Thoracic aorta (tissue), 2 donors: ENCODE measurements around the gene IL27RA. TPM values are rescaled to one million over a fixed set of nuclear protein-coding genes. Genes with fewer than 3 reads are reported as not detected.

Source experiments
- ATAC-seq: fragments of 150-250 bp; one replicate; pipeline ENCODE4 v1.8.0; 2017; ENCODE audit warnings: low read depth; ENCODE audit not compliant: insufficient number of reproducible peaks, low FRiP score
- DNase-seq: peaks from one replicate; pipeline ENCODE4 v3.0.0-alpha.2; 2020; ENCODE audit warnings: low spot score
- H3K27ac ChIP-seq, 2 donors: fragments of 200-600 bp; sonication (generic); 1 replicate in 1 of 2; 2 replicates in 1 of 2; pipeline ENCODE4 v1.5.1; 2016; ENCODE audit warnings: mild to moderate bottlenecking in 2 of 2, moderate library complexity in 2 of 2
- H3K27me3 ChIP-seq: fragments of 200-600 bp; sonication (generic); replicated peaks from 2 replicates; pipeline ENCODE4 v1.6.0; 2016; ENCODE audit warnings: mild to moderate bottlenecking; ENCODE audit not compliant: insufficient read depth
- H3K36me3 ChIP-seq: fragments of 200-600 bp; sonication (generic); one replicate; pipeline ENCODE4 v1.5.1; 2016
- H3K4me1 ChIP-seq, 2 donors: fragments of 200-600 bp; sonication (generic); 1 replicate in 1 of 2; 2 replicates in 1 of 2; pipeline versions ENCODE4 v1.5.1 to v1.6.0; 2016; ENCODE audit warnings: low read depth in 2 of 2, mild to moderate bottlenecking in 1 of 2; ENCODE audit not compliant: control insufficient read depth in 1 of 2
- H3K4me3 ChIP-seq: fragments of 200-600 bp; sonication (generic); 2 replicates; pipeline ENCODE4 v1.5.1; 2016; ENCODE audit warnings: mild to moderate bottlenecking
- H3K9me3 ChIP-seq: fragments of 200-600 bp; sonication (generic); 2 replicates; pipeline ENCODE4 v1.5.1; 2016
- total RNA-seq, 2 donors: library from RNA; depleted of rRNA; stranded (reverse); fragments of >200 nt; gene quantifications; one replicate each; pipeline versions ENCODE4 v1.1.0 to v1.2.3, GENCODE V29; 2016
- TF ChIP-seq, protein P1 (sequence below): fragments of 200-600 bp; sonication (generic); IDR thresholded peaks from one replicate; pipeline ENCODE4 v1.5.1; 2019; ENCODE audit warnings: antibody characterized with exemption

Gene IL27RA
- total RNA-seq, 2 donors from 2014 or later = 1.1 to 5.3 TPM

DNA sequence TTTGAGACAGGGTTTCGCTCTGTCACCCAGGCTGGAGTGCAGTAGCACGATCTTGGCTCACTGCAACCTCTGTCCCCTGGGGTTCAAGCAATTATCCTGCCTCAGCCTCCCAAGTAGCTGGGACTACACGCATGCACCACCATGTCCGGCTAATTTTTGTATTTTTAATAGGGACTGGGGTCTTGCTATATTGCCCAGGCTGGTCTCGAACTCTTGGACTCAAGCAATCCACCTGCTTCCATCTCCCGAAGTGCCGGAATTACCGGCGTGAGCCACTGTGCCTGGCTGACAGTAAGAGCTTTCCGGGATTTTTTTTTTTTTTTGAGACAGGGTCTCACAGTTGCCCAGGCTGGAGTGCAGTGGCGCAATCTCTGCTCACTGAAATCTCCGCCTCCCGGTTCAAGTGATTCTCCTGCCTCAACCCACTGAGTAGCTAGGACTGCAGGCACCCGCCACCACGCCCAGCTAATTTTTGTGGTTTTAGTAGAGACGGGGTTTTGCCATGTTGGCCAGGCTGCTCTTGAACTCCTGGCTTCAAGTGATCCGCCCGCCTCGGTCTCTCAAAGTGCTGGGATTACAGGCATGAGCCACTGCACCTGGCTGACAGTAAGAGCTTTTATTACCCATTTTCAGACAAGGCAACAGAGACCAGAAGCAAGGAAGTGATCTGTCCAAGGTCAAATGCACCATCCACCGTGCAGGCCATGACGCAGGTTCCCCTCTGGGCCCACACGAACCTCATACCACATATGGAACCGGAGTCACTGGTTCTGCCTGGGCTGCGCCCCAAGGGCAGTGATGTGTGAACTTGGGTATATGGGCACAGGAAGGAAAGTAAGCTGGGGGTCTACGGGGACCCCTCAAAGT, 46.5 kb upstream of the IL27RA start:
- TF ChIP-seq, protein P1, sequence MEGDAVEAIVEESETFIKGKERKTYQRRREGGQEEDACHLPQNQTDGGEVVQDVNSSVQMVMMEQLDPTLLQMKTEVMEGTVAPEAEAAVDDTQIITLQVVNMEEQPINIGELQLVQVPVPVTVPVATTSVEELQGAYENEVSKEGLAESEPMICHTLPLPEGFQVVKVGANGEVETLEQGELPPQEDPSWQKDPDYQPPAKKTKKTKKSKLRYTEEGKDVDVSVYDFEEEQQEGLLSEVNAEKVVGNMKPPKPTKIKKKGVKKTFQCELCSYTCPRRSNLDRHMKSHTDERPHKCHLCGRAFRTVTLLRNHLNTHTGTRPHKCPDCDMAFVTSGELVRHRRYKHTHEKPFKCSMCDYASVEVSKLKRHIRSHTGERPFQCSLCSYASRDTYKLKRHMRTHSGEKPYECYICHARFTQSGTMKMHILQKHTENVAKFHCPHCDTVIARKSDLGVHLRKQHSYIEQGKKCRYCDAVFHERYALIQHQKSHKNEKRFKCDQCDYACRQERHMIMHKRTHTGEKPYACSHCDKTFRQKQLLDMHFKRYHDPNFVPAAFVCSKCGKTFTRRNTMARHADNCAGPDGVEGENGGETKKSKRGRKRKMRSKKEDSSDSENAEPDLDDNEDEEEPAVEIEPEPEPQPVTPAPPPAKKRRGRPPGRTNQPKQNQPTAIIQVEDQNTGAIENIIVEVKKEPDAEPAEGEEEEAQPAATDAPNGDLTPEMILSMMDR = no peak
- Histone ChIP-seq H3K4me1 (peaks cover 17 to 19% of the 10 kb centered on the region in 2 donors), H3K9me3 (no peaks in the 10 kb centered on the region), H3K36me3 (no peaks in the 10 kb centered on the region), H3K27me3 (no peaks in the 10 kb centered on the region), H3K4me3 (no peak overlapping the region), H3K27ac (no peak overlapping the region)
- no peak for DNase-seq
- no peak for ATAC-seq

DNA sequence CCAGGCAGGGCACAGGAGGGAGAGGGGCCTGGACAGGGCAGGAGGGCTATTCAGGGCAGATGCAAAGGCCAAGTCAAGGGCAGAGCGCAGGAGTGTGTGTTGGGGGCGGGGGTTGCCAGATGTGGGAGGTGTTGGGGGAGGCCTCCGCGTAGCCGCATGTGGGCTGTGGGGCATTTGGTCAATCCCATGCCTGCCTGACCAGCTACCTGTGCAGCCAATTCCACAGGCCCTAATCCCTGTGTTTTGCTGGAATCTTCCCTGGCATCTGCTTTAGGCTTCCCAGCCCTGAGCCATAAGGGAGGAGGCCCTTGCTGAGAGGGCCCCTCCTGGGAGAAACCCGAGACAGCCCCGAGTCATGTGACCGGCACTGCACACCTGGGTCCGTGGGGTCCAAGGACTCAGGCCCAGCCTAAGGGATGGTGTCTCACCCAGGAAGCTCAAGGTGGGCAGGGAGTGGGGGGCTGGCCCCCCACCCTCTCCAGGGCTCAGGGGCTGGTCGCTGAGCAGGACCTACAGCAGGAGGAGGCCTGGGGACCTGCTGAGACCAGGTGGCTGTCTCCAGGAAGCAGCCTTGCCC, 45.7 kb upstream of the IL27RA start:
- Histone ChIP-seq H3K4me3 (peak overlapping the region; percentile 48), H3K4me1 (peaks cover 17 to 19% of the 10 kb centered on the region in 2 donors), H3K36me3 (no peaks in the 10 kb centered on the region), H3K27me3 (no peaks in the 10 kb centered on the region), H3K27ac (peak overlapping the region in 1 of 2 donors; percentile 77), H3K9me3 (no peaks in the 10 kb centered on the region)
- ATAC-seq (no peak), DNase-seq (no peak)
- TF ChIP-seq, protein P1 = no peak

DNA sequence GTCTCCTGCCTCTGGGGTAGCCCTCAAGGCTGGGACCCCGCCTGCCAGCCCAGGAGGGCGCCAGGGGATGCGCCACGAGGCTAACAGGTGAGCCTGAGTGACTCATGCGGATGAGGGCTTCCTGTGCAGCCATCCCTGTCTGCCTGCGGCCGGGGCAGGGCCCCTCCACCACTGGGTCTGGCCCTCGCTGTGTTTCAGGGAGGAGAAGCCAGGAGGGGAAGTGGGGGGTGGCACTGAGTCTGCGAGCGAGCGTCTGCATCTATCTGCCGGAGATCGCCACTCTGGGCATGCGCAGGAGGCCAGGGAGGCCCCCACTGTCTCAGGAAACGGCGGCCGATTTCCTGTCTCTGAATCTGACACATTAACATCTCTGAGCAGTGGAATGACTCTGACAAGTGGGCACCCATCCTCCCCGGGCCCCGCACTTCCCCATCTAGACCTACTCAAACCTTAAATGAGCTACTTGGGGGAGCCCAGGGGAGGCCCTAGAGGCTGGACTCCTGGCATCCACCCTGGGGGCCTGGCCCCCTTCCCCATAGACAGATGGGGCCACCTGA, 45.1 kb upstream of the IL27RA start:
- Histone ChIP-seq H3K4me3 (peak overlapping the region; percentile 48), H3K27ac (peak overlapping the region; percentile 47 to 77), H3K4me1 (peaks cover 17 to 19% of the 10 kb centered on the region in 2 donors), H3K9me3 (no peaks in the 10 kb centered on the region), H3K36me3 (no peaks in the 10 kb centered on the region), H3K27me3 (no peaks in the 10 kb centered on the region)
- ATAC-seq (no peak), DNase-seq (peak; percentile 67)
- TF ChIP-seq, protein P1 = no peak

DNA sequence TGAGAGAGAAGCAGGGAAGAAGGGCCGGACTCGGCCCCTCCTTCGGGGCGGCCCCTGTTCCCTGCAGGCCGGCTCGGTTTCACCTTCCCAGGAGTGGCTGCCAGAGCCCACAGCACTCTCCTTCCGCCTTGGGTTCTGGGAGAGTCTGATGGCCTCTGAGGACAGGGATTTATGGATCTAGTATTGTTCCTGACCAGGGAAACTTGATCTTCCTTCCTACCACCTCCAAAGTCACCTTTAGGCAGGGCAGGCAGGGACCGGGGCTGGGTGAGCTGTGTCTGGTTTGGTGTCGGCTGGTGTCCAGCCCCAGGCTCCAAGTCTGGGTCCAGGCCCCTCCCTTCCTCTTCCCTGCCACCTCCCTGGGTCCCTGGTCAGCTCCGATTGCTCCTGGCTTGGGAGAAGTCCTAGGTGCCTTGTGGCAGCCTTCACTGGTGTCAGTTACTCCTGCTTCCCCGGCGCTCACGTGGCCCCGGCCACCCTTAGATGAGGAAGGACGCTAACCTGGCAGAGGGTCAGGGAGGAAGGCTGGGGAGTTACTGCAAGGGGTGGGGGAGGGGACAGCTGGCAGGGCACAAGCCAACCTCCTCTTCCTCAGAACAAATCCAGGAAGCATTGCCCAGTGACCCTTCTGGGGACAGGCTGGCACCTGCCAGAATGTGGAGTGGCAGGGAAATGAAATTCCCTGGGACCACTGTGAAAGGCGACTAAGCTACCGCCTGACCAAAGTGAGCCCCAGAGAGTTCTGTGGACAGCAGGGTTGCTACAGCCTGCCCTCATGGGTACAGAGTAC, 44.3 kb upstream of the IL27RA start:
- DNase-seq (no peak), ATAC-seq (no peak)
- Histone ChIP-seq H3K27me3 (no peaks in the 10 kb centered on the region), H3K27ac (peak overlapping the region; percentile 47 to 77), H3K4me3 (peak overlapping the region; percentile 48), H3K36me3 (peaks cover 4% of the 10 kb centered on the region), H3K9me3 (no peaks in the 10 kb centered on the region), H3K4me1 (peaks cover 17 to 19% of the 10 kb centered on the region in 2 donors)
- TF ChIP-seq, protein P1 = no peak
